SK-N-SH (cell line): ENCODE data around the gene MYH6. TPM values are rescaled to one million over a fixed set of nuclear protein-coding genes. Genes with fewer than 3 reads are reported as not detected.

Experiments
- CTCF ChIA-PET: fragments of 300-600, 350-600 bp; formaldehyde crosslinking; extraction: SDS; loops from one replicate; lab custom pipeline; 2021; lab: Yijun Ruan, JAX
- POLR2A ChIA-PET: fragments of 350-600 bp; sonication (Branson Sonifier 250); formaldehyde crosslinking; extraction: SDS; loops from one replicate; lab custom pipeline; 2020; ENCODE audit warnings: antibody characterized with exemption, inconsistent platforms; lab: Yijun Ruan, JAX
- DNase-seq: peaks from one replicate; pipeline ENCODE4 v3.0.0; 2012
- H2AFZ ChIP-seq: fragments of 200-600 bp; sonication (generic); 2 replicates; pipeline ENCODE4 v1.8.1; 2016; ENCODE audit warnings: antibody characterized with exemption, mild to moderate bottlenecking, low read depth
- H3F3A ChIP-seq: fragments of 200-600 bp; sonication (generic); replicated peaks from 2 replicates; pipeline ENCODE3; 2016; ENCODE audit warnings: antibody characterized with exemption, mild to moderate bottlenecking; ENCODE audit not compliant: insufficient read depth
- H3K27ac ChIP-seq, 2 experiments: fragments of 200-500 bp in 1 of 2; fragments of 200-600 bp in 1 of 2; sonication (Bioruptor generic) in 1 of 2; sonication (generic), shearing (Covaris generic) in 1 of 2; 2 replicates each; pipeline versions ENCODE4 v1.5.1 to v1.6.1; 2014 to 2016; ENCODE audit warnings: low read depth in 2 of 2, inconsistent platforms in 1 of 2, low read length in 1 of 2, mild to moderate bottlenecking in 1 of 2, mixed read lengths in 1 of 2
- H3K27me3 ChIP-seq: fragments of 200-600 bp; sonication (generic), shearing (Covaris generic); 2 replicates; pipeline ENCODE4 v1.6.1; 2016; ENCODE audit warnings: mixed run types; ENCODE audit not compliant: insufficient read depth
- H3K36me3 ChIP-seq, 2 experiments: fragments of 200-500 bp in 1 of 2; fragments of 200-600 bp in 1 of 2; sonication (Bioruptor generic) in 1 of 2; sonication (generic) in 1 of 2; replicated peaks in 1 of 2; 2 replicates each; pipeline versions ENCODE3 to v1.5.1; 2014 to 2016; ENCODE audit warnings: low read length in 1 of 2, mild to moderate bottlenecking in 1 of 2; ENCODE audit not compliant: insufficient read depth in 2 of 2, control insufficient read depth in 1 of 2
- H3K4me1 ChIP-seq, 2 experiments: fragments of 200-500 bp in 1 of 2; fragments of 200-600 bp in 1 of 2; sonication (Bioruptor generic) in 1 of 2; sonication (generic), shearing (Covaris generic) in 1 of 2; 2 replicates each; pipeline versions ENCODE4 v1.5.1 to v1.6.1; 2014 to 2016; ENCODE audit warnings: low read depth in 1 of 2, low read length in 1 of 2, mixed run types in 1 of 2; ENCODE audit not compliant: insufficient read depth in 2 of 2, control insufficient read depth in 1 of 2
- H3K4me2 ChIP-seq: fragments of 200-600 bp; sonication (generic), shearing (Covaris generic); 2 replicates; pipeline ENCODE4 v1.6.1; 2017; ENCODE audit warnings: mixed run types
- H3K4me3 ChIP-seq, 2 experiments: fragments of 200-500 bp in 1 of 2; fragments of 200-600 bp in 1 of 2; sonication (Bioruptor generic) in 1 of 2; sonication (generic), shearing (Covaris generic) in 1 of 2; 2 replicates each; pipeline versions ENCODE4 v1.5.1 to v1.8.1; 2014 to 2016; ENCODE audit warnings: low read depth in 2 of 2, inconsistent platforms in 1 of 2, low read length in 1 of 2, mild to moderate bottlenecking in 1 of 2, mixed read lengths in 1 of 2, moderate library complexity in 1 of 2
- H3K79me2 ChIP-seq: fragments of 200-600 bp; sonication (generic); 2 replicates; pipeline ENCODE4 v1.8.1; 2017; ENCODE audit warnings: mild to moderate bottlenecking; ENCODE audit not compliant: insufficient read depth
- H3K9ac ChIP-seq: fragments of 200-600 bp; sonication (generic); 2 replicates; pipeline ENCODE4 v1.6.1; 2017; ENCODE audit warnings: mixed run types
- H3K9me2 ChIP-seq: fragments of 200-600 bp; sonication (generic); 2 replicates; pipeline ENCODE4 v1.6.1; 2017; ENCODE audit warnings: mixed run types
- H3K9me3 ChIP-seq: fragments of 200-600 bp; sonication (generic); 2 replicates; pipeline ENCODE4 v1.6.1; 2017; ENCODE audit warnings: mixed run types, mild to moderate bottlenecking, moderate library complexity
- H4K20me1 ChIP-seq: fragments of 200-600 bp; sonication (generic); 2 replicates; pipeline ENCODE4 v1.6.1; 2017; ENCODE audit warnings: mild to moderate bottlenecking, mixed run types; ENCODE audit not compliant: insufficient read depth
- CHD2 ChIP-seq: fragments of 150-350 bp; IDR thresholded peaks from 2 replicates; pipeline ENCODE4 v1.6.1; 2018; ENCODE audit warnings: low read length; ENCODE audit not compliant: partially characterized antibody
- CTCF ChIP-seq: fragments of 200-600 bp; sonication (generic); IDR thresholded peaks from 2 replicates; pipeline ENCODE4 v1.6.1; 2017; ENCODE audit warnings: antibody characterized with exemption, mild to moderate bottlenecking, moderate library complexity
- ELF1 ChIP-seq: IDR thresholded peaks from 2 replicates; pipeline ENCODE4 v1.4.0; 2012
- EP300 ChIP-seq, 2 experiments: IDR thresholded peaks; 2 replicates each; pipeline versions ENCODE4 v1.4.0 to v1.6.1; 2012; ENCODE audit warnings: borderline replicate concordance in 1 of 2, low read depth in 1 of 2, low read length in 1 of 2
- EZH2phosphoT487 ChIP-seq: fragments of 200-600 bp; sonication (generic); IDR thresholded peaks from 2 replicates; pipeline ENCODE4 v1.6.1; 2017; ENCODE audit warnings: low read depth, mixed run types, mild to moderate bottlenecking, antibody characterized with exemption, moderate library complexity, borderline replicate concordance
- FOSL2 ChIP-seq: IDR thresholded peaks from 2 replicates; pipeline ENCODE4 v1.4.0; 2012; ENCODE audit warnings: low read depth, mild to moderate bottlenecking, moderate library complexity, borderline replicate concordance
- FOXM1 ChIP-seq: IDR thresholded peaks from 2 replicates; pipeline ENCODE4 v1.4.0; 2012; ENCODE audit warnings: low read depth, mild to moderate bottlenecking
- GATA2 ChIP-seq: sonication (generic); formaldehyde crosslinking; IDR thresholded peaks from 2 replicates; pipeline ENCODE4 v1.5.0; 2020; ENCODE audit warnings: mild to moderate bottlenecking, missing genetic modification reagents
- JUND ChIP-seq: IDR thresholded peaks from 2 replicates; pipeline ENCODE4 v1.4.0; 2012
- MEF2A ChIP-seq: IDR thresholded peaks from 2 replicates; pipeline ENCODE4 v1.4.0; 2012; ENCODE audit warnings: low read depth, borderline replicate concordance
- NFIC ChIP-seq: IDR thresholded peaks from 2 replicates; pipeline ENCODE4 v1.4.0; 2012; ENCODE audit warnings: borderline replicate concordance
- RCOR1 ChIP-seq: fragments of 150-350 bp; IDR thresholded peaks from 2 replicates; pipeline ENCODE4 v1.6.1; 2017; ENCODE audit warnings: antibody characterized with exemption, low read length
- REST ChIP-seq: IDR thresholded peaks from 2 replicates; pipeline ENCODE4 v1.6.1; 2012; ENCODE audit warnings: mild to moderate bottlenecking, low read depth, low read length, moderate library complexity
- RXRA ChIP-seq: IDR thresholded peaks from 2 replicates; pipeline ENCODE4 v1.4.0; 2012; ENCODE audit warnings: low read depth, mild to moderate bottlenecking, borderline replicate concordance
- TAF1 ChIP-seq: IDR thresholded peaks from 2 replicates; pipeline ENCODE4 v1.6.1; 2012; ENCODE audit warnings: low read depth, mild to moderate bottlenecking, low read length, moderate library complexity, borderline replicate concordance
- USF2 ChIP-seq: fragments of 150-350 bp; IDR thresholded peaks from 2 replicates; pipeline ENCODE4 v1.6.1; 2017; ENCODE audit warnings: antibody characterized with exemption, low read length, low read depth, borderline replicate concordance
- WGBS: methylation state at CpG from one replicate; pipeline ENCODE4 v1.1.6; 2017; ENCODE audit warnings: low lambda C conversion rate; 5-methylcytosine and 5-hydroxymethylcytosine counted together
- polyA plus RNA-seq, 3 experiments: library from polyadenylated mRNA; depleted of rRNA; stranded (reverse); fragments of >200 nt; gene quantifications; 2 replicates each; pipeline ENCODE4 v1.2.3, GENCODE V29; 2012
- TF ChIP-seq, protein P1 (sequence below): fragments of 150-350 bp; IDR thresholded peaks from 2 replicates; pipeline ENCODE4 v1.6.1; 2016; ENCODE audit warnings: mild to moderate bottlenecking, low read depth, low read length
- TF ChIP-seq, protein P2 (sequence below): IDR thresholded peaks from 2 replicates; pipeline ENCODE4 v1.4.0; 2012; ENCODE audit warnings: low read depth, borderline replicate concordance

MYH6 gene
- polyA plus RNA-seq, 1 of the 3 experiments (the other 2 are of a cell fraction): not detected

GRCh38 chr14:23442721-23443356 is 34.8 kb upstream of the MYH6 start:
- no peaks in the 10 kb centered on the region for H3K4me1 ChIP-seq
- TF ChIP-seq CHD2 (no peak), RXRA (no peak)
- ChIA-PET CTCF (no interaction called here), POLR2A (no interaction called here)
- H3K27me3 ChIP-seq: peaks cover 23% of the 10 kb centered on the region
- no peaks in the 10 kb centered on the region for H3K9me3 ChIP-seq
- WGBS: 50% methylated on average over 4 of the region's 9 CpGs
- H4K20me1 ChIP-seq: no peaks in the 10 kb centered on the region
- H3K9me2 ChIP-seq: no peaks in the 10 kb centered on the region
- H3K4me3 ChIP-seq: no peak overlapping the region
- H3K27ac ChIP-seq: no peak overlapping the region
- no peaks in the 10 kb centered on the region for H3F3A ChIP-seq
- H3K9ac ChIP-seq: no peak overlapping the region
- DNase-seq: no peak
- no peaks in the 10 kb centered on the region for H3K36me3 ChIP-seq
- H3K79me2 ChIP-seq: no peaks in the 10 kb centered on the region
- H2AFZ ChIP-seq: no peak overlapping the region
- H3K4me2 ChIP-seq: no peak overlapping the region

GRCh38 chr14:23441076-23441475 is 33.0 kb upstream of the MYH6 start:
- Histone ChIP-seq H3K79me2 (no peaks in the 10 kb centered on the region), H4K20me1 (no peaks in the 10 kb centered on the region), H3K9me3 (no peaks in the 10 kb centered on the region), H3K9me2 (no peaks in the 10 kb centered on the region), H3K4me2 (no peak overlapping the region), H3K27ac (no peak overlapping the region), H3K4me3 (no peak overlapping the region), H3K9ac (no peak overlapping the region), H2AFZ (no peak overlapping the region), H3K27me3 (peaks cover 30% of the 10 kb centered on the region), H3K4me1 (no peaks in the 10 kb centered on the region), H3K36me3 (no peaks in the 10 kb centered on the region), H3F3A (no peaks in the 10 kb centered on the region)
- ChIA-PET CTCF (interaction anchor here (0.7 kb wide), 1 partner anchor 148 kb away, joined by 3 read pairs; no protein-coding TSS in a partner anchor), POLR2A (no interaction called here)
- DNase-seq: no peak
- 12% methylated on average over 1 of the region's 1 CpG for WGBS
- TF ChIP-seq FOXM1 (no peak), FOSL2 (no peak), CTCF (no peak), GATA2 (CRISPR knock-in tag) (no peak), JUND (no peak), USF2 (no peak), MEF2A (no peak), EP300 (IDR thresholded peaks at IDR 0.05; ENCODE audit: borderline replicate concordance in 1 of 2, low read depth in 1 of 2, low read length in 1 of 2) (no peak), ELF1 (no peak), CHD2 (no peak), TAF1 (no peak), RCOR1 (no peak), REST (no peak), NFIC (no peak), EZH2phosphoT487 (no peak)
- TF ChIP-seq, protein P1, sequence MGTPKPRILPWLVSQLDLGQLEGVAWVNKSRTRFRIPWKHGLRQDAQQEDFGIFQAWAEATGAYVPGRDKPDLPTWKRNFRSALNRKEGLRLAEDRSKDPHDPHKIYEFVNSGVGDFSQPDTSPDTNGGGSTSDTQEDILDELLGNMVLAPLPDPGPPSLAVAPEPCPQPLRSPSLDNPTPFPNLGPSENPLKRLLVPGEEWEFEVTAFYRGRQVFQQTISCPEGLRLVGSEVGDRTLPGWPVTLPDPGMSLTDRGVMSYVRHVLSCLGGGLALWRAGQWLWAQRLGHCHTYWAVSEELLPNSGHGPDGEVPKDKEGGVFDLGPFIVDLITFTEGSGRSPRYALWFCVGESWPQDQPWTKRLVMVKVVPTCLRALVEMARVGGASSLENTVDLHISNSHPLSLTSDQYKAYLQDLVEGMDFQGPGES: no peak
- TF ChIP-seq, protein P2, sequence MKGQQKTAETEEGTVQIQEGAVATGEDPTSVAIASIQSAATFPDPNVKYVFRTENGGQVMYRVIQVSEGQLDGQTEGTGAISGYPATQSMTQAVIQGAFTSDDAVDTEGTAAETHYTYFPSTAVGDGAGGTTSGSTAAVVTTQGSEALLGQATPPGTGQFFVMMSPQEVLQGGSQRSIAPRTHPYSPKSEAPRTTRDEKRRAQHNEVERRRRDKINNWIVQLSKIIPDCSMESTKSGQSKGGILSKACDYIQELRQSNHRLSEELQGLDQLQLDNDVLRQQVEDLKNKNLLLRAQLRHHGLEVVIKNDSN: no peak
